Esophagus squamous epithelium (tissue), 4 donors: ENCODE data around the gene TMEM170A.

Experiments
- CTCF ChIP-seq, 6 experiments: fragments of 450-650 bp in 4 of 6; fragments of 200-600 bp in 2 of 6; sonication (generic) in 2 of 6; IDR thresholded peaks; one replicate each; pipeline ENCODE4 v1.5.1; 2016 to 2019; ENCODE audit warnings: antibody characterized with exemption in 6 of 6, mild to moderate bottlenecking in 4 of 6, moderate library complexity in 4 of 6
- POLR2A ChIP-seq, 4 donors: fragments of 450-650 bp; IDR thresholded peaks; one replicate each; pipeline ENCODE4 v1.6.1; 2017; ENCODE audit warnings: antibody characterized with exemption in 4 of 4, mild to moderate bottlenecking in 4 of 4, moderate library complexity in 3 of 4

GRCh38 chr16:75452464-75453190 is 11.9 kb downstream of the TMEM170A start:
- no peak for TF ChIP-seq CTCF (IDR thresholded peaks at IDR 0.05)
- no peak for TF ChIP-seq POLR2A (IDR thresholded peaks at IDR 0.05)
